HepG2 (cell line): ENCODE measurements around the gene RAB3A. TPM values are rescaled to one million over a fixed set of nuclear protein-coding genes. Genes with fewer than 3 reads are reported as not detected.

Experiments
- KAT7 ChIP-seq: IDR thresholded peaks from 2 replicates; pipeline ENCODE4 v1.6.1; 2018; ENCODE audit warnings: borderline replicate concordance, missing compliant biosample characterization
- MED8 ChIP-seq: sonication (generic); formaldehyde crosslinking; IDR thresholded peaks from 2 replicates; pipeline ENCODE4 v1.8.1; 2023; ENCODE audit warnings: mild to moderate bottlenecking, missing genetic modification reagents; ENCODE audit not compliant: insufficient replicate concordance
- POLR2A ChIP-seq, 2 experiments: IDR thresholded peaks; 2 replicates each; pipeline ENCODE4 v1.6.1; 2011; ENCODE audit warnings: low read depth in 2 of 2, low read length in 2 of 2, mild to moderate bottlenecking in 1 of 2, moderate library complexity in 1 of 2; ENCODE audit not compliant: insufficient read depth in 1 of 2
- RBFOX2 ChIP-seq: fragments of 200-400 bp; formaldehyde crosslinking; IDR thresholded peaks from 2 replicates; pipeline ENCODE4 v1.6.1; 2017; ENCODE audit warnings: low read depth, mild to moderate bottlenecking, low read length
- SP5 ChIP-seq: IDR thresholded peaks from 2 replicates; pipeline ENCODE4 v1.6.1; 2016; ENCODE audit warnings: low read depth, borderline replicate concordance
- SRSF9 ChIP-seq: fragments of 200-400 bp; formaldehyde crosslinking; IDR thresholded peaks from 2 replicates; pipeline ENCODE4 v1.6.1; 2018; ENCODE audit warnings: borderline replicate concordance, mild to moderate bottlenecking, low read depth, low read length; ENCODE audit not compliant: insufficient read depth, poor library complexity, severe bottlenecking
- ZNF136 ChIP-seq: sonication (generic); formaldehyde crosslinking; IDR thresholded peaks from 2 replicates; pipeline ENCODE4 v1.8.1; 2022; ENCODE audit warnings: low read depth, mild to moderate bottlenecking, moderate library complexity, missing genetic modification reagents
- ZNF672 ChIP-seq: sonication (generic); formaldehyde crosslinking; IDR thresholded peaks from 2 replicates; pipeline ENCODE4 v1.8.1; 2022; ENCODE audit warnings: missing genetic modification reagents
- polyA plus RNA-seq, 8 experiments: library from polyadenylated mRNA; depleted of rRNA in 3 of 8; stranded (reverse) in 7 of 8; unstranded in 1 of 8; fragments of >200 nt; fragmentation: Illumina TruSeq in 4 of 8; extraction: Trizol in 4 of 8; gene quantifications; 2 replicates each; pipeline versions ENCODE4 v1.2.1 to v1.2.3, GENCODE V29; 2011 to 2016; ENCODE audit warnings: low read depth in 4 of 8, missing spikeins in 1 of 8, mixed read lengths in 1 of 8; ENCODE audit not compliant: insufficient read depth in 1 of 8
- total RNA-seq, 5 experiments: library from RNA; depleted of rRNA; stranded (reverse); fragments of >200 nt; fragmentation: Illumina TruSeq; extraction: Trizol; gene quantifications; 2 replicates each; pipeline ENCODE4 v1.2.3, GENCODE V29; 2016; ENCODE audit warnings: low read depth in 1 of 5
- TF ChIP-seq, protein P1 (sequence below): sonication (generic); formaldehyde crosslinking; IDR thresholded peaks from 2 replicates; pipeline ENCODE4 v1.8.1; 2023; ENCODE audit warnings: mild to moderate bottlenecking, missing genetic modification reagents
- TF ChIP-seq, protein P2 (sequence below): sonication (generic); formaldehyde crosslinking; IDR thresholded peaks from 2 replicates; pipeline ENCODE4 v1.4.0; 2020; ENCODE audit warnings: mild to moderate bottlenecking, low read depth, missing genetic modification reagents
- TF ChIP-seq, protein P3 (sequence below): sonication (generic); formaldehyde crosslinking; IDR thresholded peaks from 2 replicates; pipeline ENCODE4 v1.5.0; 2020; ENCODE audit warnings: mild to moderate bottlenecking, missing genetic modification reagents, borderline replicate concordance
- TF ChIP-seq, protein P4 (sequence below): sonication (generic); formaldehyde crosslinking; IDR thresholded peaks from 2 replicates; pipeline ENCODE4 v1.4.0; 2020; ENCODE audit warnings: missing genetic modification reagents
- TF ChIP-seq, protein P5 (sequence below): sonication (generic); formaldehyde crosslinking; IDR thresholded peaks from 2 replicates; pipeline ENCODE4 v1.9.0; 2022; ENCODE audit warnings: missing genetic modification reagents, mild to moderate bottlenecking, borderline replicate concordance
- TF ChIP-seq, protein P6 (sequence below): sonication (generic); formaldehyde crosslinking; IDR thresholded peaks from 2 replicates; pipeline ENCODE4 v1.5.0; 2020; ENCODE audit warnings: mild to moderate bottlenecking, missing genetic modification reagents, moderate library complexity

RAB3A gene
- total and polyA plus RNA-seq, 2 of the 13 experiments (the other 11 are each of a cell fraction or from before 2014, with no cell fraction given): 0.58 to 0.98 TPM

DNA sequence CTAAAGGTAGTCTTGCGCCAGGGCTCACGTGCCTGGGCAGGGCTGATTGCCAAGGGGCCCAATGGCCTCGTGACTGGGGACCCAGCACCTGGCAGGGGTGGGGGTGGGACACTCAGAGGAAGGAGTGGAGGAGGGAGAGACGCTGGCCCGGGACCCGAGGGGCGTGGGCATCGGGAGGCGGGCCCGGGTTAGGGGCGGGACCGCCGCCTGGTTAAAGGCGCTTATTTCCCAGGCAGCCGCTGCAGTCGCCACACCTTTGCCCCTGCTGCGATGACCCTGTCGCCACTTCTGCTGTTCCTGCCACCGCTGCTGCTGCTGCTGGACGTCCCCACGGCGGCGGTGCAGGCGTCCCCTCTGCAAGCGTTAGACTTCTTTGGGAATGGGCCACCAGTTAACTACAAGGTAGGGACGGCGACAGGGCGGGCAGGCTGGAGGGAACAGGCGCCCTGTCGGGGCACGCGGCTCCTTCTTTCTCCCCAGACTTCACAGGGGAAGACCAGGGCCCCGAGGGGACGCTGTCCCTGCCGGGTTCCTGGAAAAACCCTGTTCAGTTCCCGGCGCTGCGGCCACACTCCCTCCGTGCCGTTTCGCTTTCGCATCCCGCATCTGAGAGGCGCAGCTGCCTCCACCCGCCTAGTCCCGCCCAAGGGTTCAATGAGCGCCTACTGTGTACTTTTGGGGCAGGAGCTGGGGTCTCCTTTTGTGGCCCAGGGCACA is 30.1 kb downstream of the RAB3A start, which contains the start of gene IFI30 (continued):
- TF ChIP-seq, protein P1, sequence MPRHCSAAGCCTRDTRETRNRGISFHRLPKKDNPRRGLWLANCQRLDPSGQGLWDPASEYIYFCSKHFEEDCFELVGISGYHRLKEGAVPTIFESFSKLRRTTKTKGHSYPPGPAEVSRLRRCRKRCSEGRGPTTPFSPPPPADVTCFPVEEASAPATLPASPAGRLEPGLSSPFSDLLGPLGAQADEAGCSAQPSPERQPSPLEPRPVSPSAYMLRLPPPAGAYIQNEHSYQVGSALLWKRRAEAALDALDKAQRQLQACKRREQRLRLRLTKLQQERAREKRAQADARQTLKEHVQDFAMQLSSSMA: no peak
- TF ChIP-seq MED8 (CRISPR knock-in tag): peak; percentile 67
- peak; percentile 81 for TF ChIP-seq RBFOX2
- TF ChIP-seq, protein P2, sequence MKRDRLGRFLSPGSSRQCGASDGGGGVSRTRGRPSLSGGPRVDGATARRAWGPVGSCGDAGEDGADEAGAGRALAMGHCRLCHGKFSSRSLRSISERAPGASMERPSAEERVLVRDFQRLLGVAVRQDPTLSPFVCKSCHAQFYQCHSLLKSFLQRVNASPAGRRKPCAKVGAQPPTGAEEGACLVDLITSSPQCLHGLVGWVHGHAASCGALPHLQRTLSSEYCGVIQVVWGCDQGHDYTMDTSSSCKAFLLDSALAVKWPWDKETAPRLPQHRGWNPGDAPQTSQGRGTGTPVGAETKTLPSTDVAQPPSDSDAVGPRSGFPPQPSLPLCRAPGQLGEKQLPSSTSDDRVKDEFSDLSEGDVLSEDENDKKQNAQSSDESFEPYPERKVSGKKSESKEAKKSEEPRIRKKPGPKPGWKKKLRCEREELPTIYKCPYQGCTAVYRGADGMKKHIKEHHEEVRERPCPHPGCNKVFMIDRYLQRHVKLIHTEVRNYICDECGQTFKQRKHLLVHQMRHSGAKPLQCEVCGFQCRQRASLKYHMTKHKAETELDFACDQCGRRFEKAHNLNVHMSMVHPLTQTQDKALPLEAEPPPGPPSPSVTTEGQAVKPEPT (CRISPR knock-in tag): peak; percentile 84
- TF ChIP-seq KAT7 (CRISPR knock-in tag): no peak; the same call in 1 of the 2 replicates
- TF ChIP-seq, protein P3, sequence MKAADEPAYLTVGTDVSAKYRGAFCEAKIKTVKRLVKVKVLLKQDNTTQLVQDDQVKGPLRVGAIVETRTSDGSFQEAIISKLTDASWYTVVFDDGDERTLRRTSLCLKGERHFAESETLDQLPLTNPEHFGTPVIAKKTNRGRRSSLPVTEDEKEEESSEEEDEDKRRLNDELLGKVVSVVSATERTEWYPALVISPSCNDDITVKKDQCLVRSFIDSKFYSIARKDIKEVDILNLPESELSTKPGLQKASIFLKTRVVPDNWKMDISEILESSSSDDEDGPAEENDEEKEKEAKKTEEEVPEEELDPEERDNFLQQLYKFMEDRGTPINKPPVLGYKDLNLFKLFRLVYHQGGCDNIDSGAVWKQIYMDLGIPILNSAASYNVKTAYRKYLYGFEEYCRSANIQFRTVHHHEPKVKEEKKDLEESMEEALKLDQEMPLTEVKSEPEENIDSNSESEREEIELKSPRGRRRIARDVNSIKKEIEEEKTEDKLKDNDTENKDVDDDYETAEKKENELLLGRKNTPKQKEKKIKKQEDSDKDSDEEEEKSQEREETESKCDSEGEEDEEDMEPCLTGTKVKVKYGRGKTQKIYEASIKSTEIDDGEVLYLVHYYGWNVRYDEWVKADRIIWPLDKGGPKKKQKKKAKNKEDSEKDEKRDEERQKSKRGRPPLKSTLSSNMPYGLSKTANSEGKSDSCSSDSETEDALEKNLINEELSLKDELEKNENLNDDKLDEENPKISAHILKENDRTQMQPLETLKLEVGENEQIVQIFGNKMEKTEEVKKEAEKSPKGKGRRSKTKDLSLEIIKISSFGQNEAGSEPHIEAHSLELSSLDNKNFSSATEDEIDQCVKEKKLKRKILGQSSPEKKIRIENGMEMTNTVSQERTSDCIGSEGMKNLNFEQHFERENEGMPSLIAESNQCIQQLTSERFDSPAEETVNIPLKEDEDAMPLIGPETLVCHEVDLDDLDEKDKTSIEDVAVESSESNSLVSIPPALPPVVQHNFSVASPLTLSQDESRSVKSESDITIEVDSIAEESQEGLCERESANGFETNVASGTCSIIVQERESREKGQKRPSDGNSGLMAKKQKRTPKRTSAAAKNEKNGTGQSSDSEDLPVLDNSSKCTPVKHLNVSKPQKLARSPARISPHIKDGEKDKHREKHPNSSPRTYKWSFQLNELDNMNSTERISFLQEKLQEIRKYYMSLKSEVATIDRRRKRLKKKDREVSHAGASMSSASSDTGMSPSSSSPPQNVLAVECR (CRISPR knock-in tag): peak; percentile 68; the same call in 1 of the 2 replicates
- no peak for TF ChIP-seq SRSF9
- no peak for TF ChIP-seq ZNF136
- TF ChIP-seq, protein P4, sequence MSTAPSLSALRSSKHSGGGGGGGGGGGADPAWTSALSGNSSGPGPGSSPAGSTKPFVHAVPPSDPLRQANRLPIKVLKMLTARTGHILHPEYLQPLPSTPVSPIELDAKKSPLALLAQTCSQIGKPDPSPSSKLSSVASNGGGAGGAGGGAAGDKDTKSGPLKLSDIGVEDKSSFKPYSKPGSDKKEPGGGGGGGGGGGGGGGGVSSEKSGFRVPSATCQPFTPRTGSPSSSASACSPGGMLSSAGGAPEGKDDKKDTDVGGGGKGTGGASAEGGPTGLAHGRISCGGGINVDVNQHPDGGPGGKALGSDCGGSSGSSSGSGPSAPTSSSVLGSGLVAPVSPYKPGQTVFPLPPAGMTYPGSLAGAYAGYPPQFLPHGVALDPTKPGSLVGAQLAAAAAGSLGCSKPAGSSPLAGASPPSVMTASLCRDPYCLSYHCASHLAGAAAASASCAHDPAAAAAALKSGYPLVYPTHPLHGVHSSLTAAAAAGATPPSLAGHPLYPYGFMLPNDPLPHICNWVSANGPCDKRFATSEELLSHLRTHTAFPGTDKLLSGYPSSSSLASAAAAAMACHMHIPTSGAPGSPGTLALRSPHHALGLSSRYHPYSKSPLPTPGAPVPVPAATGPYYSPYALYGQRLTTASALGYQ: no peak
- TF ChIP-seq, protein P5, sequence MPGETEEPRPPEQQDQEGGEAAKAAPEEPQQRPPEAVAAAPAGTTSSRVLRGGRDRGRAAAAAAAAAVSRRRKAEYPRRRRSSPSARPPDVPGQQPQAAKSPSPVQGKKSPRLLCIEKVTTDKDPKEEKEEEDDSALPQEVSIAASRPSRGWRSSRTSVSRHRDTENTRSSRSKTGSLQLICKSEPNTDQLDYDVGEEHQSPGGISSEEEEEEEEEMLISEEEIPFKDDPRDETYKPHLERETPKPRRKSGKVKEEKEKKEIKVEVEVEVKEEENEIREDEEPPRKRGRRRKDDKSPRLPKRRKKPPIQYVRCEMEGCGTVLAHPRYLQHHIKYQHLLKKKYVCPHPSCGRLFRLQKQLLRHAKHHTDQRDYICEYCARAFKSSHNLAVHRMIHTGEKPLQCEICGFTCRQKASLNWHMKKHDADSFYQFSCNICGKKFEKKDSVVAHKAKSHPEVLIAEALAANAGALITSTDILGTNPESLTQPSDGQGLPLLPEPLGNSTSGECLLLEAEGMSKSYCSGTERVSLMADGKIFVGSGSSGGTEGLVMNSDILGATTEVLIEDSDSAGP (CRISPR knock-in tag): peak; percentile 73
- TF ChIP-seq, protein P6, sequence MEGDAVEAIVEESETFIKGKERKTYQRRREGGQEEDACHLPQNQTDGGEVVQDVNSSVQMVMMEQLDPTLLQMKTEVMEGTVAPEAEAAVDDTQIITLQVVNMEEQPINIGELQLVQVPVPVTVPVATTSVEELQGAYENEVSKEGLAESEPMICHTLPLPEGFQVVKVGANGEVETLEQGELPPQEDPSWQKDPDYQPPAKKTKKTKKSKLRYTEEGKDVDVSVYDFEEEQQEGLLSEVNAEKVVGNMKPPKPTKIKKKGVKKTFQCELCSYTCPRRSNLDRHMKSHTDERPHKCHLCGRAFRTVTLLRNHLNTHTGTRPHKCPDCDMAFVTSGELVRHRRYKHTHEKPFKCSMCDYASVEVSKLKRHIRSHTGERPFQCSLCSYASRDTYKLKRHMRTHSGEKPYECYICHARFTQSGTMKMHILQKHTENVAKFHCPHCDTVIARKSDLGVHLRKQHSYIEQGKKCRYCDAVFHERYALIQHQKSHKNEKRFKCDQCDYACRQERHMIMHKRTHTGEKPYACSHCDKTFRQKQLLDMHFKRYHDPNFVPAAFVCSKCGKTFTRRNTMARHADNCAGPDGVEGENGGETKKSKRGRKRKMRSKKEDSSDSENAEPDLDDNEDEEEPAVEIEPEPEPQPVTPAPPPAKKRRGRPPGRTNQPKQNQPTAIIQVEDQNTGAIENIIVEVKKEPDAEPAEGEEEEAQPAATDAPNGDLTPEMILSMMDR (CRISPR knock-in tag): peak; percentile 34
- TF ChIP-seq POLR2A (IDR thresholded peaks at IDR 0.05; ENCODE audit: insufficient read depth in 1 of 2, low read depth in 2 of 2, low read length in 2 of 2): peak; percentile 86 to 97
- TF ChIP-seq ZNF672 (CRISPR knock-in tag): no peak
- peak; percentile 73 for TF ChIP-seq SP5 (CRISPR knock-in tag)
